Activated CD8-positive, alpha-beta memory T cell treated with anti-CD3 and anti-CD28 coated beads, Interleukin-2, amount 50 U/mL, for 1 hour (primary cell): ENCODE data around the gene SLC39A8.
"Not testable (repeated sequence)": the region's sequence is repeated elsewhere in the genome, so short reads cannot be mapped to it uniquely, and the experiment has no call there.

Source experiments
- DNase-seq: peaks from one replicate; pipeline ENCODE4 v3.0.0-alpha.2; 2020; ENCODE audit errors: extremely low read depth

SLC39A8 gene

GRCh38 chr4:102299354-102300107 is 45.8 kb downstream of the SLC39A8 start:
- DNase-seq = no peak

DNA sequence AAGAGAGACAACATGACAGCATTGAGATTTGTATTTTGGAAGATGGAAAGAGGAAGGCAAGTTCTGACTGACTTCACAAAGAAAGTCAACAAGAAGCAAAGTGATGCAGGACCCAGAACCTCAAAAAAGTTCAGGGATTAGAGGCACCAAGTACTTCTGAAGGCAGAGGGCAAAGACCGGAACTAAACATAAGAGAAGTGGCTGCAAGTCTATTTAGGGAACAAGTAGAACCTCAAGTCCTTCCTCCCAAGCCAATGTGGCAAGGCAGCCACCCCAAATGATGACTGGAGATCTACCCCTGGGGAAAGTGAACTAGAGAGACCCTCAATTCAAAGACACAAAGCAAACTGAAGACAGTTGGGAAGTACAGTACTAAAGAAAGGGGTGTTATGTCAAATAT is 46.6 kb downstream of the SLC39A8 start:
- DNase-seq = no peak

DNA sequence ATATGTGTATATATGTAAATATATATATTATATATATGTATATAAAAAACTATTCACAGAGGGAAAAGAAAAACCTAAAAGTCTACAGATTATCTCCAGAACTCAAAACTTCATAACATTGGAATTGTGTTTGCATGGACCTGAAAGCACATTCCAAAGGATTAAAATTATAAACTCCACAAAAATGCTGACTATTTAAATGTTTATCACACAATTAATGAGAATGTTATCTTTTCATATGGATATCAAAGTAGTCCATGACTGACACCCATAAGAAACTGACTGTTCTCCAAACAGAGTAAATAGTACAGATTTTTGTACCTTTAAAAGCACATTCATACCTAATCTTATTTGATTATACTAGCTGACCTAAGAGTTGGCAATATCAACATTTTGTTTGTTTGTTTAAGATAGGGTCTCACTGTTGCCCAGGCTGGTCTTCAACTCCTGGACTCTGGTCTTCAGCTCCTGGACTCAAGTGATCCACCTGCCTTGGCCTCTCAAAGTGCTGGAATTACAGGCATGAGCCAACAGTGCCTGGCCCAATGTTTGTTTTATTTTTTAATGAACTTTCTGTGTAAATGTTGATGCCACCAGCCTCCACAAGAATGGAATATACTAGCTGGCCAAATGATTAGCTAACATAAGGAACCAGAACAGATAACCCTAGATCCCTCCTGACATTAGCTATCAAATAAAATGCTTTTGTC is 50.0 kb downstream of the SLC39A8 start:
- no peak for DNase-seq

DNA sequence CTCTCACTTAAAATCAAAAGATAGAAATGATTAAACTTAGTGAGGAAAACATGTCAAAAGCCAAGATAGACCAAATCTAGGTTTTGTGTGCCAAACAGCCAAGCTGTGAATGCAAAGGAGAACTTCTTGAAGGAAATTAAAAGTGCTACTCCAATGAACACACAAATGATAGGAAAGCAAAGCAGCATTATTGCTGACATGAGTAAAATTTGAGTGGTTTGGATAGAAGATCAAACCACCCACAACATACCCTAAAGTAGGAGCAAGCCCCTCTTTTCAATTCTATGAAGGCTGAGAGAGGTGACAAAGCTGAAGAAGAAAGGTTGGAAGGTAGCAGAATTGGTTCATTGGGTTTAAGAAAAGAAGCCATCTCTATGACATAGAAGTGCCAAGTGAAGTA is 56.8 kb downstream of the SLC39A8 start:
- no peak for DNase-seq

DNA sequence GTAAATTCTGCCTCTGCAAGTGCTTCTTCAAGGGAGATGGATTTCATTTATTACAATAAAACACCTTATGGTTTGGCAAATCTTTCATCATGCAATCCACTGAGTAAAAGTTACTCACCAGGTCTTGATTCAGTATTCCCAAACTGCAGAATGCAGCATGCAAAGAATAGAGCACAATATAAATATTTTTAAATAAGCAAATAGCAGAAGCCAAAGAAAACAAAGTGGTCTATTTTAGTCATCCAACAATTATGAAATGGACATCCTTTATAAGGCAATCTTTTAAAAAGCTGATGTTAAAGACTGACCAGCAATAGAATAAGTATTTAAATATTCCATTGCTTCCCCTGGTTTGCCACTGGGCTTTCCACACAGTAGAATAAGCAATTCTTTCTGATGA is 59.5 kb downstream of the SLC39A8 start:
- DNase-seq = no peak

GRCh38 chr4:102281171-102281839 is 64.0 kb downstream of the SLC39A8 start:
- no peak for DNase-seq

GRCh38 chr4:102273317-102273716 is 72.0 kb downstream of the SLC39A8 start:
- DNase-seq = not testable (repeated sequence)

- DNase-seq = no peak
Measured at GRCh38 chr4:102272318-102272717, 73.0 kb downstream of the SLC39A8 start.

DNA sequence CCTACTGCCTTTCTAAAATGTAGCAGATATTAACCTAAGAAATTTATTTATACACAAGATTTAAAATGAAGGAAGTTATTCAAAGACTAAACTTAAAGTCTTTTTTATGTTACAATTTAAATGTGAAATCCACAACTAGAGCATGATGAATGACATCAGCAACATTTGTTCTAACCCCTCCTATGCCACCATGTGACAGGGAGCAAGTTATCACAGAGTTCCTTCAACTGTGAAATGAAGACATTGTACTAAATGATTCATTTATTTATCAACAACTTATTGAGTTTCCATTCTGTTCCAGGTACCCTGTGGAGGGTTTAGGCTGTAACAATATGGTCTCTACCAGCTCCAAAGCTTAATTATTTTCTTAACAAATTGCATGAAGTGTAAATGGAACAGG is 76.9 kb downstream of the SLC39A8 start:
- DNase-seq = no peak

GRCh38 chr4:102263024-102263787 is 82.1 kb downstream of the SLC39A8 start:
- no peak for DNase-seq

- DNase-seq = no peak
Measured at GRCh38 chr4:102259702-102260101, 85.6 kb downstream of the SLC39A8 start.

DNA sequence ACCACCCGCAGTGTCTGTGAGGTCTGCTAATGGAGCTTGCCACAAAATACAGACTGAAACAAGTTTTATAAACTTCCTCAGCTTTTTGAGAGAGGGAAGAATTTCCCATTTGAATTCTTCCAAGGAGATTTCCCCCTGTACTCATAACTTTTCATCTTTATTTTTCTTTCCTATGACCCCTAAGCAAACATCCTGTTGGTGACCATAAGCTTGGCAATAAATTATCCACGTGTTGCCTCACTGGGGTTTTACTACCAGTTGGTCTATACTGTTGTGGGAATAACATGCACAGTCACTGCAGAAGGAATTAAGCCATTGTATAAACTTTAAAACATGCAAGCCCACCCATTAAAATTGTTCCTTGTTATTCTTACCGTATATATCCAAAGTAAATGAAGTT is 86.2 kb downstream of the SLC39A8 start:
- DNase-seq = no peak

DNA sequence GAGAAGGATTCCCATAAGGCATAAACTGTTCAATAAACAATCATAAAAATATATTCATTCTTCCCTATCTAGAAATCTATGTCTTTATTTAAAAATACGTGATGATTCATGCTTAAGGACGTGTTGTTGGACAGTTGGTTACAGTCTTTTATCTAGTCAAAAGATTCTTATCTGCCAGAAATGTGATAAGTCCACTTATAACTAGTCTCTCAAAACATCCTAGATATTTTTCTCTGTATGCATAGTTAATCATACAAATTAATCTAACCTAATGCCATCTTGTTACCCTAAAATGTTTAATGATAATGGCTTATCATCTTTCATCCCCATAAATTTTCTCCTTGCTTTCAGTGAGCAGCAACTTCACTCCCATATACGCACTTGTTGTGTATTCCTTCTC is 89.0 kb downstream of the SLC39A8 start:
- no peak for DNase-seq

GRCh38 chr4:102253860-102254259 is 91.4 kb downstream of the SLC39A8 start:
- no peak for DNase-seq

GRCh38 chr4:102252171-102252570 is 93.1 kb downstream of the SLC39A8 start:
- DNase-seq = no peak

DNA sequence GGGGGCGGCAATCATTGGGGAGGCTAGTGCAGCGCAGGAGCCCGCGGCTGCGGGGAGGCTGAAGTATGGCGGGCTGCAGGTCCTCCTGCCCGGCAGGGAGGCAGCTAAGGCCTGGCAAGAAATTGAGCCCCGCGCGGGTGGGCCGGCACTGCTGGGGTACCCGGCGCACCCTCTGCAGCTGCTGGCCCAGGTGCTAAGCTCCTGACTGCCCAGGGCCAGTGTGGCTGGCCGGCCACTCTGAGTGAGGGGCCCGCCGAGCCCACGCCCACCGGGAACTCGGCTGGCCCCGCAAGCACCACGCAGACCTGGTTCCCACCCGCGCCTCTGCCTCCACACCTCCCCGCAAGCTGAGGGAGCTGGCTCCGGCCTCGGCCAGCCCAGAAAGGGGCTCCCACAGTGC is 94.9 kb downstream of the SLC39A8 start:
- DNase-seq = no peak

GRCh38 chr4:102247041-102247440 is 98.2 kb downstream of the SLC39A8 start:
- no peak for DNase-seq

DNA sequence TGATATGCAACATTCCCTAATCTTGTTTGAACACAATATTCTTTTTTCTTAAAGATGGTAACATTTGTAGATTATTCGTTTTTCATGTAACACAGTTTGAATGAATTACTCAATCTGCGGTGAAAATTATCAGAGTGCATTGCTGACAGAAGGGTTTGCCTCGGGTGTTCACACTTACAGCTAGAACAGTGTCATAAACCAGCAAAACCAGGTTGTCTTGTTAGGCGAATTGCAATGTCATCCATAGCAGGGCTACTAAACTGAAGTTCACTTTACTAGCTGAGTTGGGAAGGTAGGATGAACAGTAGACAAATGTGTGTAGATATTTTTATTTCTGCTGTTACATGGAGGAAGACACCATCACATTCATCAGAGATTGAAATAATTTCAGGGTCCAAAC is 98.9 kb downstream of the SLC39A8 start:
- no peak for DNase-seq

GRCh38 chr4:102244878-102245535 is 100.3 kb downstream of the SLC39A8 start:
- no peak for DNase-seq

- DNase-seq = not testable (repeated sequence)
Measured at GRCh38 chr4:102243296-102243695, 102.0 kb downstream of the SLC39A8 start.

DNA sequence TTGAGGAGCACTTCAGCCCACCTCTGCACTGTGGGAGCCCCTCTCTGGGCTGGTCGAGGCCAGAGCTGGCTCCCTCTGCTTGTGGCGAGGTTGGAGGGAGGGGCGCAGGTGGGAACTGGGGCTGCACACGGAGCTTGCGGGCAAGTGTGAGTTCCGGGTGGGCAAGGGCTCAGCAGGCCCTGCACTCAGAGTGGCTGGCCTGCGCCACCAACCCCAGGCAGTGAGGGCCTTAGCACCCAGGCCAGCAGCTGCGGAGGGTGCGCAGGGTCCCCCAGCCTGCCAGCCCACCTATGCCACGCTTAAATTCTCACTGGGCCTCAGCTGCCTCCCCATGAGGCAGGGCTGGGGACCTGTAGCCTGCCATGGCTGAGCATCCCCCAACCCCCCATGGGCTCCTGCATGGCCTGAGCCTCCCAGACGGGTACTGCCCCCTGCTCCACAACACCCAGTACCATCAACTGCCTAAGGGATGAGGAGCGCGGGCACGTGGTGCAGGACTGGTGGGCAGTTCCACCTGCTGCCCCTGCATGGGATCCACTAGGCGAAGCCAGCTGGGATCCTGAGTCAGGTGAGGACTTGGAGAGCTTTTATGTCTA is 110.9 kb downstream of the SLC39A8 start:
- DNase-seq = no peak
